ENCODE results near the gene FAM81A.

DNA sequence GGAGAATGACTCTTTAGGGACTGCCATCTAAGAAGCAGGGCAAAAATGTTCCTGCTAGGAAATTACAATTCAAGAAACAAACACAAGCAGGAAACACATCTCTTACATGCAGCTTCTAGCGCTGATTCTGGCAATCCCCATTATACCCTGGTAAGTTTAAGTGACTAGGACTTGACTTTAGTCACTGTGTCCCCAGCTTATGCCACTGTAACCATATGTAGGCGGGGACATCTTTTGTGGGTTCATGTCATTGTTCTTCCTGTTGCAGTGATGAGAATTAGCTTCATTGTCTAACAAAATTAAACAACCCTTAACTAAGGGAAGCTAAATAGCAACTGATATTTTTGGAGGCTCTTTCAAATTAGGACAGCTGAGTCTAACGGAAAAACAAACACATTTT lies 17.9 kb upstream of the FAM81A start:
- TF ChIP-seq EZH2 (IDR thresholded peaks at IDR 0.05; ENCODE audit: borderline replicate concordance, insufficient read depth, low read length, poor library complexity, severe bottlenecking) (no peak), SMC3 (conservative IDR thresholded peaks at IDR 0.05; ENCODE audit: poor library complexity) (no peak), POLR2AphosphoS5 (IDR thresholded peaks at IDR 0.05) (no peak)
- TF ChIP-seq, protein P1, sequence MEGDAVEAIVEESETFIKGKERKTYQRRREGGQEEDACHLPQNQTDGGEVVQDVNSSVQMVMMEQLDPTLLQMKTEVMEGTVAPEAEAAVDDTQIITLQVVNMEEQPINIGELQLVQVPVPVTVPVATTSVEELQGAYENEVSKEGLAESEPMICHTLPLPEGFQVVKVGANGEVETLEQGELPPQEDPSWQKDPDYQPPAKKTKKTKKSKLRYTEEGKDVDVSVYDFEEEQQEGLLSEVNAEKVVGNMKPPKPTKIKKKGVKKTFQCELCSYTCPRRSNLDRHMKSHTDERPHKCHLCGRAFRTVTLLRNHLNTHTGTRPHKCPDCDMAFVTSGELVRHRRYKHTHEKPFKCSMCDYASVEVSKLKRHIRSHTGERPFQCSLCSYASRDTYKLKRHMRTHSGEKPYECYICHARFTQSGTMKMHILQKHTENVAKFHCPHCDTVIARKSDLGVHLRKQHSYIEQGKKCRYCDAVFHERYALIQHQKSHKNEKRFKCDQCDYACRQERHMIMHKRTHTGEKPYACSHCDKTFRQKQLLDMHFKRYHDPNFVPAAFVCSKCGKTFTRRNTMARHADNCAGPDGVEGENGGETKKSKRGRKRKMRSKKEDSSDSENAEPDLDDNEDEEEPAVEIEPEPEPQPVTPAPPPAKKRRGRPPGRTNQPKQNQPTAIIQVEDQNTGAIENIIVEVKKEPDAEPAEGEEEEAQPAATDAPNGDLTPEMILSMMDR (IDR thresholded peaks at IDR 0.05; ENCODE audit: poor library complexity, severe bottlenecking) = no peak
